ENCODE results near the gene UBAP1. TPM values are rescaled to one million over a fixed set of nuclear protein-coding genes. Genes with fewer than 3 reads are reported as not detected.

UBAP1 gene
- total RNA-seq, 4 donors from 2014 or later, result 31.6 to 52.2 (median 42.3) TPM

DNA sequence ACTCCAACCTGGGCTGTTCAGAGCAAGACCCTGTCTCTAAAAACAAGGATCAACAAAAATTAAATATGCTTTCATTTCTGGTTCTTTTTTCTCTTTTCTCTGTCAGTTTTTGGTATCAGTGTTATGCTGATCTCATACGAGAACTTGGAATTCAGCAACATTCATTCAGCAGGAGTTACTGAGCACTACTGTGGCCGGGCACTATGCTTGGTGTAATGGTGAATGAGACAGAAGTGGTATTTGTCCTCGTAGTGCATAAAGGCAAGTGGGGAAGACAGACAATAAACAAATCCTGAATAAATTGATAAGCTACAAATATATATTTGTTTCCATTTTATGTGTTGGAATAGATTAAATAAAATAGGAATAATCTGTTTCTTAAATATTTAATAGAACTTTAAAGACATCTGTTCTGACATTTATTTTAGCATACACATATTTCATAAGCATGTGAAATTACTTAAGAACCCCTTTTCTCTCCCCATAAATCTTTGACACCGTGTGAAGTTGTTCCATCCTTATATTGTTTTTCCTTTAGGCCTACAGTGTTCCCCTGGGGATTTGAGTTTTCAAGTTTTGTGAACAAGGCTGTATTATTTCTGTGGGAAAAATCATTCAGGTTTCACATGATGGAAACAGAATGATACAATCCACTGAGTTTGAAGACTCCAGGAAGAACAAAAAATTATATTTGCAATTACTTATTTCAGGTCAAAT, 24.6 kb downstream of the UBAP1 start:
- TF ChIP-seq, protein P1, sequence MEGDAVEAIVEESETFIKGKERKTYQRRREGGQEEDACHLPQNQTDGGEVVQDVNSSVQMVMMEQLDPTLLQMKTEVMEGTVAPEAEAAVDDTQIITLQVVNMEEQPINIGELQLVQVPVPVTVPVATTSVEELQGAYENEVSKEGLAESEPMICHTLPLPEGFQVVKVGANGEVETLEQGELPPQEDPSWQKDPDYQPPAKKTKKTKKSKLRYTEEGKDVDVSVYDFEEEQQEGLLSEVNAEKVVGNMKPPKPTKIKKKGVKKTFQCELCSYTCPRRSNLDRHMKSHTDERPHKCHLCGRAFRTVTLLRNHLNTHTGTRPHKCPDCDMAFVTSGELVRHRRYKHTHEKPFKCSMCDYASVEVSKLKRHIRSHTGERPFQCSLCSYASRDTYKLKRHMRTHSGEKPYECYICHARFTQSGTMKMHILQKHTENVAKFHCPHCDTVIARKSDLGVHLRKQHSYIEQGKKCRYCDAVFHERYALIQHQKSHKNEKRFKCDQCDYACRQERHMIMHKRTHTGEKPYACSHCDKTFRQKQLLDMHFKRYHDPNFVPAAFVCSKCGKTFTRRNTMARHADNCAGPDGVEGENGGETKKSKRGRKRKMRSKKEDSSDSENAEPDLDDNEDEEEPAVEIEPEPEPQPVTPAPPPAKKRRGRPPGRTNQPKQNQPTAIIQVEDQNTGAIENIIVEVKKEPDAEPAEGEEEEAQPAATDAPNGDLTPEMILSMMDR (IDR thresholded peaks at IDR 0.05; ENCODE audit: low read depth), result no peak

DNA sequence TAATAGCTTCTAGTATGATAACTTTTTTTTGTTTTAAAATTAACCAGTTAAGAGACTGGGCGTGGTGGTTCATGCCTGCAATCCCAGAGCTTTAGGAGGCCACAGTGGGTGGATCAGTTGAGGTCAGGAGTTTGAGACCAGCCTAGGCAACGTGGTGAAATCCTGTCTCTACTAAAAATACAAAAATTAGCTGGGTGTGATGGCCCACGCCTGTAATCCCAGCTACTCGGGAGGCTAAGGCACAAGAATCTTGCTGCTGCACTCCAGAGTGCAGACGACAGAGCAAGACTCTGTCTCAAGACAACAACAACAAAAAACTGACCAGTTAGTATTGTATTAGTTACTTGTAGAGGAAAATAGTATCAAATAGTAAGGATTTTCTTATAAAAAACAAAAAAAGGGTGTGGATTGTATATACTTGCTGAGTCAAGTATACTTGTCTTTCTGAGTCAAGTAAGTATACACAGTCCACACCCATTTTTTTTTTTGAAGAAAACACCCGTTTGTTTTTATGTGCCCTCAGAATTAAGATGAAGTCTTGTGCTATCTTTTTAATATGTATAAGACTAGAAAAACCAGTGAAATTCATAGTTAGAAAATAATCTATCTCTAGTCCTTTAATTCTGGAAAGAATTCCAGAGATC, 25.3 kb downstream of the UBAP1 start:
- TF ChIP-seq, protein P1 (IDR thresholded peaks at IDR 0.05; ENCODE audit: low read depth), result no peak

DNA sequence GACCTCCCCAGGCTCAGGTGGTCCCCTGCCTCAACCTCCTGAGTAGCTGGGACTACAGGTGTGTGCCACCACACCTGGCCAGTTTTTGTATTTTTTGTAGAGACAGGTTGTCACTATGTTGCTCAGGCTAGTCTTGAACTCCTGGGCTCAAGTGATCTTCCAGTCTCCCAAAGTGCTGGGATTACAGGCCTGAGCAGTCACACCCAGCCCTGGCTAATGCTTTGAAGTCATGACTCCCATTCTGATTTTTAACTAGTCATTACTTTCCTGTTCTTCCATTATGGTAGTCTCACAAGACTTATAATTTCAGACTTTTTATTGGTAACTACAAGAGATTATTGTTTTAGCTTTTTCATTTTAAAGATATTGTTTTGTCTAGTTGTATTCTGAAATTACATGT, 26.3 kb downstream of the UBAP1 start:
- TF ChIP-seq, protein P1 (IDR thresholded peaks at IDR 0.05; ENCODE audit: low read depth), result no peak

GRCh38 chr9:34206561-34206960, 27.7 kb downstream of the UBAP1 start:
- TF ChIP-seq, protein P1 (IDR thresholded peaks at IDR 0.05; ENCODE audit: low read depth), result no peak

- TF ChIP-seq, protein P1 (IDR thresholded peaks at IDR 0.05; ENCODE audit: low read depth), result no peak
Measured at GRCh38 chr9:34211395-34211794, 32.6 kb downstream of the UBAP1 start.

GRCh38 chr9:34216325-34216724, 37.5 kb downstream of the UBAP1 start:
- TF ChIP-seq, protein P1 (IDR thresholded peaks at IDR 0.05; ENCODE audit: low read depth), result no peak

DNA sequence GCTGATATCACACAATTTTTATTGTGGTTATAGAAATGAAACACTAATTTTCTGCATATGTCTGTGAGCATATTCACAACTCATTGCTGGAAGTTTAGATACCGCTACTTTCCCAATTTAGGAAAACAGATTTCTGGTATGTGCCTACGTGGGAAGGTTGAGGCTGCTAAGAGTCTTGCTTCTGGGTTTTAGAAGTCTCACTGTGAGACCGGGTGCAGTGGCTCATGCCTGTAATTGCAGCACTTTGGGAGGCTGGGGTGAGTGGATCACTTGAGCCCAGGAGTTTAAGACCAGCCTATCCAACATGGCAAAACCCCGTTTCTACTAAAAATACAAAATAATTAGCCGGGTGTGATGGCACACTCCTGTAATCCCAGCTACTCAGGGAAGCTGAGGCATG, 39.6 kb downstream of the UBAP1 start:
- TF ChIP-seq, protein P1 (IDR thresholded peaks at IDR 0.05; ENCODE audit: low read depth), result no peak

All from subcutaneous adipose tissue (tissue), 4 donors.